Muscle of leg (tissue), 11 donors: Measurements from ENCODE around the gene LRCH1. TPM values are rescaled to one million over a fixed set of nuclear protein-coding genes. Genes with fewer than 3 reads are reported as not detected.

ENCODE experiments used
- DNase-seq: peaks from one replicate; pipeline ENCODE4 v3.0.0; 2013
- H3K27ac ChIP-seq: one replicate; pipeline ENCODE4 v1.5.1; 2013; ENCODE audit warnings: mild to moderate bottlenecking, low read length, control low read depth
- H3K27me3 ChIP-seq: one replicate; pipeline ENCODE4 v1.6.1; 2013; ENCODE audit warnings: low read length; ENCODE audit not compliant: control insufficient read depth, insufficient read depth
- H3K36me3 ChIP-seq: one replicate; pipeline ENCODE4 v1.6.1; 2013; ENCODE audit warnings: low read length; ENCODE audit not compliant: control insufficient read depth, insufficient read depth
- H3K4me1 ChIP-seq: one replicate; pipeline ENCODE4 v1.6.1; 2013; ENCODE audit warnings: low read length; ENCODE audit not compliant: control insufficient read depth, insufficient read depth
- H3K4me3 ChIP-seq: one replicate; pipeline ENCODE4 v1.5.1; 2013; ENCODE audit warnings: low read length, control low read depth
- H3K9me3 ChIP-seq: replicated peaks from 2 replicates; pipeline ENCODE4 v1.6.1; 2013; ENCODE audit warnings: low read depth, low read length; ENCODE audit not compliant: control insufficient read depth
- WGBS: methylation state at CpG from one replicate; pipeline ENCODE4 v1.1.5; 2013; ENCODE audit warnings: missing lambda C conversion rate; ENCODE audit not compliant: insufficient coverage; 5-methylcytosine and 5-hydroxymethylcytosine counted together
- polyA plus RNA-seq, 8 donors: library from polyadenylated mRNA; unstranded; fragments of 120-200 nt; gene quantifications; one replicate each; pipeline versions ENCODE4 v1.2.1 to v1.2.3, GENCODE V29; 2013; ENCODE audit warnings: inconsistent platforms in 1 of 8, low replicate concordance in 1 of 8; ENCODE audit not compliant: insufficient read length in 8 of 8, insufficient read depth in 1 of 8
- total RNA-seq: library from RNA; stranded (reverse); fragments of 120-200 nt; gene quantifications from one replicate; pipeline ENCODE4 v1.2.4, GENCODE V29; 2013

Gene LRCH1
- total and polyA plus RNA-seq, 9 donors = 13.6 to 22.9 (median 19.8) TPM

GRCh38 chr13:46550822-46551221 is 2.1 kb upstream of the LRCH1 start:
- H3K36me3 ChIP-seq = no peaks in the 10 kb centered on the region
- H3K27me3 ChIP-seq = no peaks in the 10 kb centered on the region
- no peak overlapping the region for H3K4me3 ChIP-seq
- DNase-seq = no peak
- peaks cover 17% of the 10 kb centered on the region for H3K4me1 ChIP-seq
- no peaks in the 10 kb centered on the region for H3K9me3 ChIP-seq
- WGBS = no CpG with 5 or more reads among the region's 2 CpGs
- no peak overlapping the region for H3K27ac ChIP-seq

- peak; percentile 74 for DNase-seq
- Histone ChIP-seq H3K4me1 (peaks cover 17% of the 10 kb centered on the region), H3K9me3 (no peaks in the 10 kb centered on the region), H3K36me3 (no peaks in the 10 kb centered on the region), H3K27me3 (no peaks in the 10 kb centered on the region), H3K4me3 (no peak overlapping the region), H3K27ac (no peak overlapping the region)
- 41% methylated on average over 13 of the region's 22 CpGs for WGBS
These were observed 1.3 kb upstream of the LRCH1 start for GRCh38 chr13:46551410-46552302.

- 18% methylated on average over 10 of the region's 12 CpGs for WGBS
- peak overlapping the region; percentile 99 for H3K4me3 ChIP-seq
- H3K27me3 ChIP-seq = no peaks in the 10 kb centered on the region
- no peaks in the 10 kb centered on the region for H3K9me3 ChIP-seq
- H3K4me1 ChIP-seq = peaks cover 17% of the 10 kb centered on the region
- H3K36me3 ChIP-seq = no peaks in the 10 kb centered on the region
- no peak for DNase-seq
- peak overlapping the region; percentile 90 for H3K27ac ChIP-seq
These were observed 677 bp upstream of the LRCH1 start for GRCh38 chr13:46552303-46552682.

- H3K9me3 ChIP-seq = no peaks in the 10 kb centered on the region
- no peak for DNase-seq
- H3K27me3 ChIP-seq = no peaks in the 10 kb centered on the region
- H3K27ac ChIP-seq = peak overlapping the region; percentile 96
- peaks cover 17% of the 10 kb centered on the region for H3K4me1 ChIP-seq
- H3K4me3 ChIP-seq = peak overlapping the region; percentile 99
- WGBS = 0% methylated on average over 34 of the region's 34 CpGs
- no peaks in the 10 kb centered on the region for H3K36me3 ChIP-seq
These were observed 533 bp downstream of the LRCH1 start for GRCh38 chr13:46553521-46553885.

GRCh38 chr13:46553886-46554858 is 1.2 kb downstream of the LRCH1 start:
- WGBS = under 1% methylated on average over 67 of the region's 75 CpGs

GRCh38 chr13:46554951-46555350 is 2.0 kb downstream of the LRCH1 start:
- H3K4me1 ChIP-seq = peaks cover 17% of the 10 kb centered on the region
- WGBS = no CpG with 5 or more reads among the region's 2 CpGs
- H3K27me3 ChIP-seq = no peaks in the 10 kb centered on the region
- peak overlapping the region; percentile 99 for H3K4me3 ChIP-seq
- H3K9me3 ChIP-seq = no peaks in the 10 kb centered on the region
- H3K27ac ChIP-seq = peak overlapping the region; percentile 96
- DNase-seq = peak; percentile 54
- H3K36me3 ChIP-seq = no peaks in the 10 kb centered on the region

More at GRCh38 chr13:46553886-46554858, 1.2 kb downstream of the LRCH1 start:
- Histone ChIP-seq H3K4me3 (peak overlapping the region; percentile 99), H3K36me3 (no peaks in the 10 kb centered on the region), H3K4me1 (peaks cover 17% of the 10 kb centered on the region), H3K27me3 (no peaks in the 10 kb centered on the region), H3K9me3 (no peaks in the 10 kb centered on the region), H3K27ac (peak overlapping the region; percentile 96)
- peak; percentile 90 for DNase-seq

- DNase-seq = no peak
- WGBS = no CpG with 5 or more reads among the region's 4 CpGs
- Histone ChIP-seq H3K4me3 (no peak overlapping the region), H3K36me3 (no peaks in the 10 kb centered on the region), H3K27me3 (no peaks in the 10 kb centered on the region), H3K4me1 (peaks cover 17% of the 10 kb centered on the region), H3K9me3 (no peaks in the 10 kb centered on the region), H3K27ac (peak overlapping the region; percentile 96)
These were observed 2.9 kb downstream of the LRCH1 start for GRCh38 chr13:46555722-46556417.

- H3K4me3 ChIP-seq = no peak overlapping the region
- H3K36me3 ChIP-seq = no peaks in the 10 kb centered on the region
- no peak overlapping the region for H3K27ac ChIP-seq
- no CpG with 5 or more reads among the region's 6 CpGs for WGBS
- peaks cover 21% of the 10 kb centered on the region for H3K4me1 ChIP-seq
- no peak for DNase-seq
- H3K9me3 ChIP-seq = no peaks in the 10 kb centered on the region
- no peaks in the 10 kb centered on the region for H3K27me3 ChIP-seq
These were observed 3.4 kb downstream of the LRCH1 start for GRCh38 chr13:46556418-46556779.

GRCh38 chr13:46559272-46559805 is 6.4 kb downstream of the LRCH1 start:
- Histone ChIP-seq H3K36me3 (peaks cover 2% of the 10 kb centered on the region), H3K4me1 (peaks cover 14% of the 10 kb centered on the region), H3K9me3 (no peaks in the 10 kb centered on the region), H3K27me3 (no peaks in the 10 kb centered on the region), H3K4me3 (no peak overlapping the region), H3K27ac (no peak overlapping the region)
- no CpG with 5 or more reads among the region's 2 CpGs for WGBS
- no peak for DNase-seq
